Bronchial epithelial cell (primary cell): ENCODE results near the gene GORASP1. TPM values are rescaled to one million over a fixed set of nuclear protein-coding genes. Genes with fewer than 3 reads are reported as not detected.

ENCODE experiments used
- DNase-seq: peaks from one replicate; pipeline ENCODE4 v3.0.0-alpha.2; 2010; ENCODE audit warnings: low read depth
- FAIRE-seq: peaks from 2 replicates; lab custom pipeline; 2011; peaks lifted over from hg19 to GRCh38; lab: Jason Lieb, UNC
- H3K27me3 ChIP-seq: 2 replicates; pipeline ENCODE4 v1.5.1; 2011; ENCODE audit warnings: low read length; ENCODE audit not compliant: control insufficient read depth, insufficient read depth
- H3K36me3 ChIP-seq: 2 replicates; pipeline ENCODE4 v1.5.1; 2011; ENCODE audit warnings: low read length; ENCODE audit not compliant: control insufficient read depth, insufficient read depth
- H3K4me3 ChIP-seq: 2 replicates; pipeline ENCODE4 v1.5.1; 2011; ENCODE audit warnings: mild to moderate bottlenecking, low read depth, low read length, control low read depth
- CTCF ChIP-seq: IDR thresholded peaks from 2 replicates; pipeline ENCODE4 v1.5.1; 2011; ENCODE audit warnings: mild to moderate bottlenecking, moderate library complexity, low read length, control low read depth, inconsistent platforms; ENCODE audit not compliant: insufficient read depth, severe bottlenecking
- total RNA-seq: library from RNA; depleted of rRNA; stranded (reverse); fragments of >200 nt; gene quantifications from 2 replicates; pipeline ENCODE4 v1.2.1, GENCODE V29; 2014

The GORASP1 gene
- total RNA-seq, 1 donor from 2014 or later = 17.9 TPM

GRCh38 chr3:39128951-39129350 lies 21.5 kb upstream of the GORASP1 start:
- TF ChIP-seq CTCF = no peak
- FAIRE-seq (no peak), DNase-seq (no peak)
- Histone ChIP-seq H3K36me3 (no peaks in the 10 kb centered on the region), H3K4me3 (no peak overlapping the region), H3K27me3 (no peaks in the 10 kb centered on the region)

GRCh38 chr3:39127908-39128304 lies 20.5 kb upstream of the GORASP1 start:
- FAIRE-seq (no peak), DNase-seq (no peak)
- H3K4me3 ChIP-seq = no peak overlapping the region
- no peak for TF ChIP-seq CTCF
- H3K36me3 ChIP-seq = no peaks in the 10 kb centered on the region
- H3K27me3 ChIP-seq = no peaks in the 10 kb centered on the region

GRCh38 chr3:39127269-39127907 lies 20.0 kb upstream of the GORASP1 start:
- DNase-seq = no peak
- Histone ChIP-seq H3K4me3 (no peak overlapping the region), H3K36me3 (no peaks in the 10 kb centered on the region), H3K27me3 (no peaks in the 10 kb centered on the region)
- no peak for FAIRE-seq
- TF ChIP-seq CTCF = no peak

- Histone ChIP-seq H3K36me3 (no peaks in the 10 kb centered on the region), H3K4me3 (no peak overlapping the region), H3K27me3 (no peaks in the 10 kb centered on the region)
- peak; percentile 46 for TF ChIP-seq CTCF
- DNase-seq (peak; percentile 40), FAIRE-seq (no peak)
These were observed 19.2 kb upstream of the GORASP1 start for GRCh38 chr3:39126532-39127071.

GRCh38 chr3:39125841-39126500 lies 18.5 kb upstream of the GORASP1 start:
- H3K4me3 ChIP-seq = no peak overlapping the region

More at GRCh38 chr3:39125841-39126500, 18.5 kb upstream of the GORASP1 start:
- DNase-seq = peak; percentile 72
- Histone ChIP-seq H3K36me3 (no peaks in the 10 kb centered on the region), H3K27me3 (no peaks in the 10 kb centered on the region)
- no peak for TF ChIP-seq CTCF
- FAIRE-seq = no peak
